ENCODE results near the gene PRICKLE2.

GRCh38 chr3:64176461-64176996, 48.7 kb downstream of the PRICKLE2 start:
- no peak for TF ChIP-seq E2F4 (CRISPR knock-in tag; IDR thresholded peaks at IDR 0.05; ENCODE audit: borderline replicate concordance, low read depth)
- TF ChIP-seq CTCF (IDR thresholded peaks at IDR 0.05) = no peak
- no peak for TF ChIP-seq RELA (CRISPR knock-in tag; IDR thresholded peaks at IDR 0.05; ENCODE audit: borderline replicate concordance)
- TF ChIP-seq E2F1 (CRISPR knock-in tag; IDR thresholded peaks at IDR 0.05) = no peak
- TF ChIP-seq RORB (CRISPR knock-in tag; IDR thresholded peaks at IDR 0.05) = no peak
- TF ChIP-seq SMAD4 (CRISPR knock-in tag; IDR thresholded peaks at IDR 0.05) = no peak
- TF ChIP-seq ATF3 (CRISPR knock-in tag; conservative IDR thresholded peaks at IDR 0.05) = no peak
- no peak for TF ChIP-seq ZNF138 (CRISPR knock-in tag; conservative IDR thresholded peaks at IDR 0.05)
- no peak for TF ChIP-seq NFATC4 (CRISPR knock-in tag; IDR thresholded peaks at IDR 0.05)
- no peak for TF ChIP-seq NR2C2 (CRISPR knock-in tag; IDR thresholded peaks at IDR 0.05)
- no peak for TF ChIP-seq TEAD4 (CRISPR knock-in tag; IDR thresholded peaks at IDR 0.05)
- TF ChIP-seq GABPB1 (CRISPR knock-in tag; IDR thresholded peaks at IDR 0.05) = no peak
- no peak for TF ChIP-seq ETV6 (CRISPR knock-in tag; IDR thresholded peaks at IDR 0.05)
